PFSK-1 (cell line): ENCODE data around the gene KAT5.

Experiments
- FOXP2 ChIP-seq: optimal IDR thresholded peaks from 2 replicates; pipeline ENCODE3; 2011; ENCODE audit warnings: borderline replicate concordance, control low read depth, inconsistent platforms; ENCODE audit not compliant: insufficient read depth; ENCODE audit errors: extremely low read length, extremely low read depth
- POLR2AphosphoS5 ChIP-seq: IDR thresholded peaks from 2 replicates; pipeline ENCODE4 v1.6.1; 2012; ENCODE audit warnings: low read depth, mild to moderate bottlenecking, control low read depth, low read length, moderate library complexity
- SIN3A ChIP-seq: IDR thresholded peaks from 2 replicates; pipeline ENCODE4 v1.6.1; 2012; ENCODE audit warnings: mild to moderate bottlenecking, low read length, moderate library complexity, borderline replicate concordance; ENCODE audit not compliant: insufficient read depth
- TAF1 ChIP-seq: IDR thresholded peaks from 2 replicates; pipeline ENCODE4 v1.6.1; 2012; ENCODE audit warnings: low read length, control low read depth, borderline replicate concordance; ENCODE audit not compliant: insufficient read depth
- TF ChIP-seq, protein P1 (sequence below), 2 experiments: IDR thresholded peaks; 2 replicates each; pipeline versions ENCODE4 v1.6.1 to v1.8.0; 2011 to 2012; ENCODE audit warnings: low read depth in 2 of 2, low read length in 2 of 2, control low read depth in 1 of 2, inconsistent platforms in 1 of 2, mild to moderate bottlenecking in 1 of 2, moderate library complexity in 1 of 2; ENCODE audit not compliant: insufficient read depth in 1 of 2

- TF ChIP-seq POLR2AphosphoS5 (no peak), SIN3A (no peak), TAF1 (no peak), FOXP2 (no peak)
- TF ChIP-seq, protein P1, sequence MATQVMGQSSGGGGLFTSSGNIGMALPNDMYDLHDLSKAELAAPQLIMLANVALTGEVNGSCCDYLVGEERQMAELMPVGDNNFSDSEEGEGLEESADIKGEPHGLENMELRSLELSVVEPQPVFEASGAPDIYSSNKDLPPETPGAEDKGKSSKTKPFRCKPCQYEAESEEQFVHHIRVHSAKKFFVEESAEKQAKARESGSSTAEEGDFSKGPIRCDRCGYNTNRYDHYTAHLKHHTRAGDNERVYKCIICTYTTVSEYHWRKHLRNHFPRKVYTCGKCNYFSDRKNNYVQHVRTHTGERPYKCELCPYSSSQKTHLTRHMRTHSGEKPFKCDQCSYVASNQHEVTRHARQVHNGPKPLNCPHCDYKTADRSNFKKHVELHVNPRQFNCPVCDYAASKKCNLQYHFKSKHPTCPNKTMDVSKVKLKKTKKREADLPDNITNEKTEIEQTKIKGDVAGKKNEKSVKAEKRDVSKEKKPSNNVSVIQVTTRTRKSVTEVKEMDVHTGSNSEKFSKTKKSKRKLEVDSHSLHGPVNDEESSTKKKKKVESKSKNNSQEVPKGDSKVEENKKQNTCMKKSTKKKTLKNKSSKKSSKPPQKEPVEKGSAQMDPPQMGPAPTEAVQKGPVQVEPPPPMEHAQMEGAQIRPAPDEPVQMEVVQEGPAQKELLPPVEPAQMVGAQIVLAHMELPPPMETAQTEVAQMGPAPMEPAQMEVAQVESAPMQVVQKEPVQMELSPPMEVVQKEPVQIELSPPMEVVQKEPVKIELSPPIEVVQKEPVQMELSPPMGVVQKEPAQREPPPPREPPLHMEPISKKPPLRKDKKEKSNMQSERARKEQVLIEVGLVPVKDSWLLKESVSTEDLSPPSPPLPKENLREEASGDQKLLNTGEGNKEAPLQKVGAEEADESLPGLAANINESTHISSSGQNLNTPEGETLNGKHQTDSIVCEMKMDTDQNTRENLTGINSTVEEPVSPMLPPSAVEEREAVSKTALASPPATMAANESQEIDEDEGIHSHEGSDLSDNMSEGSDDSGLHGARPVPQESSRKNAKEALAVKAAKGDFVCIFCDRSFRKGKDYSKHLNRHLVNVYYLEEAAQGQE (IDR thresholded peaks at IDR 0.05; ENCODE audit: insufficient read depth in 1 of 2, low read depth in 2 of 2, low read length in 2 of 2) = no peak
These were observed 2.4 kb upstream of the KAT5 start for GRCh38 chr11:65709661-65710060.
